Thyroid gland (tissue), 4 donors: ENCODE data around the gene DCANP1.

Experiments
- POLR2A ChIP-seq, 2 donors: fragments of 450-650 bp; IDR thresholded peaks; one replicate each; pipeline ENCODE4 v1.6.1; 2017; ENCODE audit warnings: antibody characterized with exemption in 2 of 2, mild to moderate bottlenecking in 2 of 2, moderate library complexity in 1 of 2
- TF ChIP-seq, protein P1 (sequence below), 6 experiments: fragments of 200-600 bp in 3 of 6; fragments of 450-650 bp in 3 of 6; sonication (generic) in 3 of 6; IDR thresholded peaks; one replicate each; pipeline ENCODE4 v1.5.1; 2016 to 2019; ENCODE audit warnings: antibody characterized with exemption in 6 of 6, mild to moderate bottlenecking in 2 of 6, inconsistent platforms in 1 of 6, moderate library complexity in 1 of 6

DNA sequence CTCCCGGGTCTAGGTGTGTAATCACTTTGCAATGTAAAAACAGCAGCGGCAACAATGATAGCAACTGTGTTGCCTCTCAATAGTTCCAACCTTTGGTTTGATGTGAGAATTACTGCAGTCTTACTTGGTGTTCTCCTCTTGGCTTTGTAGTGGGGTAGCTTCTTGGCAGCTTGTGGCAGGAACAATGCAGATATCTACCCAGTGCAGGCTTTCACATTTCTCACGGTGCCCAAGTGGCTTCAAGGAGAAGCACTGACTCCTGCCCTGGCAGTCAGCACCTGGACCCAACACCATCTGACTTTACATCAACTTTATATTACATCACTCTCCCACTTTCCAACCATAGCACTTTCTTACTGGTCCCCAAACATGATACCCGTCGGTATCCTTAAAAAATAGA, 33.4 kb upstream of the DCANP1 start:
- TF ChIP-seq, protein P1, sequence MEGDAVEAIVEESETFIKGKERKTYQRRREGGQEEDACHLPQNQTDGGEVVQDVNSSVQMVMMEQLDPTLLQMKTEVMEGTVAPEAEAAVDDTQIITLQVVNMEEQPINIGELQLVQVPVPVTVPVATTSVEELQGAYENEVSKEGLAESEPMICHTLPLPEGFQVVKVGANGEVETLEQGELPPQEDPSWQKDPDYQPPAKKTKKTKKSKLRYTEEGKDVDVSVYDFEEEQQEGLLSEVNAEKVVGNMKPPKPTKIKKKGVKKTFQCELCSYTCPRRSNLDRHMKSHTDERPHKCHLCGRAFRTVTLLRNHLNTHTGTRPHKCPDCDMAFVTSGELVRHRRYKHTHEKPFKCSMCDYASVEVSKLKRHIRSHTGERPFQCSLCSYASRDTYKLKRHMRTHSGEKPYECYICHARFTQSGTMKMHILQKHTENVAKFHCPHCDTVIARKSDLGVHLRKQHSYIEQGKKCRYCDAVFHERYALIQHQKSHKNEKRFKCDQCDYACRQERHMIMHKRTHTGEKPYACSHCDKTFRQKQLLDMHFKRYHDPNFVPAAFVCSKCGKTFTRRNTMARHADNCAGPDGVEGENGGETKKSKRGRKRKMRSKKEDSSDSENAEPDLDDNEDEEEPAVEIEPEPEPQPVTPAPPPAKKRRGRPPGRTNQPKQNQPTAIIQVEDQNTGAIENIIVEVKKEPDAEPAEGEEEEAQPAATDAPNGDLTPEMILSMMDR (IDR thresholded peaks at IDR 0.05), result no peak
- TF ChIP-seq POLR2A (IDR thresholded peaks at IDR 0.05), result no peak
